Body of pancreas (tissue), 4 donors: ENCODE measurements around the gene BRAF. TPM values are rescaled to one million over a fixed set of nuclear protein-coding genes. Genes with fewer than 3 reads are reported as not detected.
"Not testable (repeated sequence)": the region's sequence is repeated elsewhere in the genome, so short reads cannot be mapped to it uniquely, and the experiment has no call there.

Experiments used
- ATAC-seq: fragments of 150-250 bp; one replicate; pipeline ENCODE4 v1.9.1; 2016
- DNase-seq, 4 donors: peaks; one replicate each; pipeline ENCODE4 v3.0.0-alpha.2; 2019
- H3K27ac ChIP-seq, 4 donors: fragments of 200-600 bp; sonication (generic); 1 replicate in 3 of 4; 2 replicates in 1 of 4; pipeline versions ENCODE4 v1.5.1 to v1.6.1; 2016 to 2019; ENCODE audit warnings: mild to moderate bottlenecking in 1 of 4, mixed read lengths in 1 of 4, moderate library complexity in 1 of 4
- H3K27me3 ChIP-seq, 2 donors: fragments of 200-600 bp; sonication (generic); one replicate each; pipeline ENCODE4 v1.6.0; 2016; ENCODE audit warnings: mild to moderate bottlenecking in 1 of 2
- H3K36me3 ChIP-seq, 2 donors: fragments of 200-600 bp; sonication (generic); replicated peaks in 1 of 2; 2 replicates each; pipeline ENCODE4 v1.5.1; 2016; ENCODE audit warnings: low read depth in 2 of 2; ENCODE audit not compliant: insufficient read depth in 1 of 2
- H3K4me1 ChIP-seq: fragments of 200-600 bp; sonication (generic); one replicate; pipeline ENCODE4 v1.6.0; 2016
- H3K4me3 ChIP-seq, 2 donors: fragments of 200-600 bp; sonication (generic); 1 replicate in 1 of 2; 2 replicates in 1 of 2; pipeline ENCODE4 v1.5.1; 2016 to 2019
- H3K9me3 ChIP-seq, 3 donors: fragments of 200-600 bp; sonication (generic); 1 replicate in 2 of 3; 2 replicates in 1 of 3; pipeline ENCODE4 v1.5.1; 2016
- POLR2A ChIP-seq, 3 donors: fragments of 450-650 bp; IDR thresholded peaks; one replicate each; pipeline ENCODE4 v1.6.1; 2016; ENCODE audit warnings: antibody characterized with exemption in 3 of 3, mild to moderate bottlenecking in 2 of 3
- WGBS, 2 donors: methylation state at CpG; one replicate each; pipeline ENCODE4 v1.1.5; 2017; 5-methylcytosine and 5-hydroxymethylcytosine counted together
- intact Hi-C: fragments of 100-400 bp; cut with DNase I; formaldehyde crosslinking; loops from one replicate; pipeline ENCODE4 v1.15.1; 2023
- total RNA-seq, 2 donors: library from RNA; depleted of rRNA; stranded (reverse); fragments of >200 nt; gene quantifications; one replicate each; pipeline ENCODE4 v1.1.0, GENCODE V29; 2016
- TF ChIP-seq, protein P1 (sequence below), 7 experiments: fragments of 450-650 bp in 4 of 7; fragments of 200-600 bp in 3 of 7; sonication (generic) in 3 of 7; IDR thresholded peaks; one replicate each; pipeline ENCODE4 v1.5.1; 2016 to 2019; ENCODE audit warnings: antibody characterized with exemption in 7 of 7

Gene BRAF
- total RNA-seq, 2 donors from 2014 or later: 41.9 to 51.1 TPM

DNA sequence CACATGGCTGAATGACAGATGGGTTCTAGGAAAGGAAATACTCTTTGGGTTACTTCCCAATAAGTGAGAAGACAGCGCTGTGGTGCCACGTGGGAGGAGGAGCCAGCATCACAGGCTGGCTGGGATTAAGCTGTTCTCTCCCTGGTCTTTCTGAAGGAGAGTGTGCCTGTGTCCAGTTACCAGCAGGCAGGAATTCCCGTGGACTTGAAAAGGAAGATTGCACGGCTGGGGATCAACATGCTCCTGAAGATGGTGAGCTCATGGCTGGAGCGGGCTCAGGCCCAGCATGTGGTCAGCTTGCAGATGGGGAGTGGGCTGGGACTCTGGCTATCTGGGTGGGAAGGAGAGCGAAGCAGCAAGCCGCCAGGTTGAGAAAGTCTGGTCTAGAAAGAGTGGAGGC lies 243.8 kb downstream of the BRAF start:
- DNase-seq (no peak), ATAC-seq (no peak)
- no peaks in the 10 kb centered on the region for H3K27me3 ChIP-seq
- H3K36me3 ChIP-seq: peaks cover 0 to 3% of the 10 kb centered on the region in 2 donors
- intact Hi-C loops: no loop called here
- H3K9me3 ChIP-seq: no peaks in the 10 kb centered on the region
- no peaks in the 10 kb centered on the region for H3K4me1 ChIP-seq
- no peak for TF ChIP-seq POLR2A (IDR thresholded peaks at IDR 0.05)
- TF ChIP-seq, protein P1, sequence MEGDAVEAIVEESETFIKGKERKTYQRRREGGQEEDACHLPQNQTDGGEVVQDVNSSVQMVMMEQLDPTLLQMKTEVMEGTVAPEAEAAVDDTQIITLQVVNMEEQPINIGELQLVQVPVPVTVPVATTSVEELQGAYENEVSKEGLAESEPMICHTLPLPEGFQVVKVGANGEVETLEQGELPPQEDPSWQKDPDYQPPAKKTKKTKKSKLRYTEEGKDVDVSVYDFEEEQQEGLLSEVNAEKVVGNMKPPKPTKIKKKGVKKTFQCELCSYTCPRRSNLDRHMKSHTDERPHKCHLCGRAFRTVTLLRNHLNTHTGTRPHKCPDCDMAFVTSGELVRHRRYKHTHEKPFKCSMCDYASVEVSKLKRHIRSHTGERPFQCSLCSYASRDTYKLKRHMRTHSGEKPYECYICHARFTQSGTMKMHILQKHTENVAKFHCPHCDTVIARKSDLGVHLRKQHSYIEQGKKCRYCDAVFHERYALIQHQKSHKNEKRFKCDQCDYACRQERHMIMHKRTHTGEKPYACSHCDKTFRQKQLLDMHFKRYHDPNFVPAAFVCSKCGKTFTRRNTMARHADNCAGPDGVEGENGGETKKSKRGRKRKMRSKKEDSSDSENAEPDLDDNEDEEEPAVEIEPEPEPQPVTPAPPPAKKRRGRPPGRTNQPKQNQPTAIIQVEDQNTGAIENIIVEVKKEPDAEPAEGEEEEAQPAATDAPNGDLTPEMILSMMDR (IDR thresholded peaks at IDR 0.05): no peak
- no peak overlapping the region for H3K27ac ChIP-seq
- 88 to 98% methylated on average over 7 of the region's 7 CpGs for WGBS, 2 donors
- no peak overlapping the region for H3K4me3 ChIP-seq

DNA sequence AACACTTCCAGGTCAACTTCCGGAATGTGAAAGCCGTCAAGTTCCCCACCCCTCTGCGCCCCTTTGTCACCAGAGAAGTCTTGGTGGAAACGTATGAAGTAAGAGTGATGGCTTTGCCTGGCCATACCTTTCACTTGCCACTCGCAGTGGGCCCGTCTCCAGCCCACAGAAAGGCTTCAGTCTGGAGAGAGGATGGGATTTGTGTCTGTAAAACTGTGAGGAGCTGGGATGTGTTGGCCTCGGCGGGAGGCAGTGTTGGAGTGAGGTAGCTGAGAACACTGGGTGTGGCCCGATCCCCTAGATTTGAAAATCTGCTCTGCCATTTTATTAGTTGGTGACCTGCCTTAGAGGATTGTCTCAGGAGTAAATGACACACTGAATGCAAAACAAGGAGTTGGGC lies 245.5 kb downstream of the BRAF start:
- intact Hi-C loops: no loop called here
- TF ChIP-seq, protein P1 (IDR thresholded peaks at IDR 0.05): no peak
- Histone ChIP-seq H3K4me3 (no peak overlapping the region), H3K9me3 (no peaks in the 10 kb centered on the region), H3K27me3 (no peaks in the 10 kb centered on the region), H3K36me3 (peaks cover 0 to 3% of the 10 kb centered on the region in 2 donors), H3K27ac (no peak overlapping the region), H3K4me1 (peaks cover 8% of the 10 kb centered on the region)
- no peak for DNase-seq
- ATAC-seq: no peak
- WGBS, 2 donors: 93 to 95% methylated on average over 9 of the region's 9 CpGs

DNA sequence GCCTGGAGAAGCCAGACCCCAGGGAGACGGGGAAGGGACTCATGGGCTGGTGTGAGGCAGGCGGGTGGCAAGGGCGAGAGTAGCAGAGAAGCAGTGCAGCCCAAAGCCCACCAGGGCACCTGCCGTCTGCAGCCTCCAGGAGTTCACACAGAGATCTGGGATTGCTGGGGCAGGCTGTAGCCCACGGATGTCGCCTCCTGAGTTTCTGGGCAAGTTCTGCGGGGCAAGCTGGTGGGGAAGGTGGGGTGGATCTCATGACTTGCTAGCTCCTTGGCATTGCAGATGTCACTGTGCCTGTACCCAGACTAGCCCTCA lies 246.0 kb downstream of the BRAF start:
- WGBS, 2 donors: 93 to 97% methylated on average over 7 of the region's 7 CpGs
- TF ChIP-seq, protein P1 (IDR thresholded peaks at IDR 0.05): no peak
- TF ChIP-seq POLR2A (IDR thresholded peaks at IDR 0.05): no peak
- peaks cover 12% of the 10 kb centered on the region for H3K4me1 ChIP-seq
- peaks cover 0 to 3% of the 10 kb centered on the region in 2 donors for H3K36me3 ChIP-seq
- no peak overlapping the region for H3K27ac ChIP-seq
- intact Hi-C loops: no loop called here
- ATAC-seq (no peak), DNase-seq (no peak)
- H3K4me3 ChIP-seq: no peak overlapping the region
- no peaks in the 10 kb centered on the region for H3K27me3 ChIP-seq
- no peaks in the 10 kb centered on the region for H3K9me3 ChIP-seq

DNA sequence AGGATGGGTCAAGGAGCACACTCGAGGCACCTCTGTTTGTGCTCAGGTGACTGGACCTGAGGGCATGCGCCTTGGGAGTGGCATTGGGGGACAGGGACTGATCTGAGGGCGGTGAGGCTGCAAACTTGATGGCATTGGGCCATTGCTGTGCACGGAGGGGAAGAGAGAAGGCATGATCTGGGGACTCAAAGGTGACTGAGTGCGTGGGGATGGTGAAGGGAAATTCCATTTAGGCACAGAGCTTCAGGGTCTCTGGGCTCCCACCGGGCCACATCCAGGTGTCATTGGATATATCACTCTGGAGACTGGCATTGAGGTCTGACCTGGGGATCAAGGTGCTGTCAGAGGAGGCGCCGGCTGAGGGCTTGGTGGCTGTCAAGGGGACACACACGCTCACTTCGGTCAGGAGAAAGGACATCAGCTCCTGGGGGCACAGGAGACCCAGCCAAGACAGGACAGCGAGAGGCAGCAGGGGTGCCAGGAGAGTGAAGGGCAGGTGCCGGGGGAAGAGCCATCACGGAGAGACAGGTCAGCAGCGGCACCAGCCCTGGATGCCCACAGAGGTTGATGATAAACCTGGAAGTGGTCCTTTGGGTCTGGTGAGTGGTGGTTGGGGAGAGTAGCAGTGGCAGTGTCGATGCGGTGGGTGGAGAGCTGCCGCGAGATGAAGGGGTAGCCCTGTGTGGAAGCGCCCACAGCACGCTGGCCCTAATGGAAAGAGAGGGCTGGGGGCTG lies 246.5 kb downstream of the BRAF start:
- H3K36me3 ChIP-seq: peaks cover 0 to 3% of the 10 kb centered on the region in 2 donors
- no peak overlapping the region for H3K27ac ChIP-seq
- no peak overlapping the region for H3K4me3 ChIP-seq
- intact Hi-C loops: no loop called here
- H3K4me1 ChIP-seq: peaks cover 17% of the 10 kb centered on the region
- 92 to 96% methylated on average over 19 to 20 of the region's 20 CpGs for WGBS, 2 donors
- no peaks in the 10 kb centered on the region for H3K9me3 ChIP-seq
- TF ChIP-seq POLR2A (IDR thresholded peaks at IDR 0.05): no peak
- TF ChIP-seq, protein P1 (IDR thresholded peaks at IDR 0.05): no peak
- no peaks in the 10 kb centered on the region for H3K27me3 ChIP-seq
- ATAC-seq: no peak
- no peak for DNase-seq

DNA sequence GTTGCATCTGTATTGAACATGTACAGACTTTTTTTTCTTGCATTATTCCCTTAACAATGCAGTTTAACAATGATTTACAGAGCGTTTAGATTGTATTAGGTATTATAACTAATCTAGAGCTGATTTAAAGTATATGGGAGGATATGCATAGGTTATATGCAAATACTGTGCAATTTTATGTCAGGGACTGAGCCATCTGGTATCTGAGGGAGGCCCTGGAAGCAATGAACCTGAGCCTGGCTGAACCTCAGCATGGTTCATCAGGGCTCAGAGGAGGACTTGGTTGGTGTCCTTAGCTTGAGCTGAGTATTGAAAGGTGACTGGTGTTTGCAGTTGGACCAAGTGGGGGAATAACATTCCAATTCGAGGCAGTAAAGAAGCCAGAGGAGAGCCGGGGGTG lies 247.2 kb downstream of the BRAF start:
- H3K27ac ChIP-seq: no peak overlapping the region
- H3K4me1 ChIP-seq: peaks cover 19% of the 10 kb centered on the region
- DNase-seq: no peak
- H3K4me3 ChIP-seq: no peak overlapping the region
- H3K9me3 ChIP-seq: no peaks in the 10 kb centered on the region
- whole genome bisulfite sequencing, 2 donors: 81 to 87% methylated on average over 3 of the region's 3 CpGs
- no peak for ATAC-seq
- no peak for TF ChIP-seq POLR2A (IDR thresholded peaks at IDR 0.05)
- TF ChIP-seq, protein P1 (IDR thresholded peaks at IDR 0.05): no peak
- intact Hi-C loops: no loop called here
- H3K36me3 ChIP-seq: peaks cover 0 to 3% of the 10 kb centered on the region in 2 donors
- no peaks in the 10 kb centered on the region for H3K27me3 ChIP-seq

DNA sequence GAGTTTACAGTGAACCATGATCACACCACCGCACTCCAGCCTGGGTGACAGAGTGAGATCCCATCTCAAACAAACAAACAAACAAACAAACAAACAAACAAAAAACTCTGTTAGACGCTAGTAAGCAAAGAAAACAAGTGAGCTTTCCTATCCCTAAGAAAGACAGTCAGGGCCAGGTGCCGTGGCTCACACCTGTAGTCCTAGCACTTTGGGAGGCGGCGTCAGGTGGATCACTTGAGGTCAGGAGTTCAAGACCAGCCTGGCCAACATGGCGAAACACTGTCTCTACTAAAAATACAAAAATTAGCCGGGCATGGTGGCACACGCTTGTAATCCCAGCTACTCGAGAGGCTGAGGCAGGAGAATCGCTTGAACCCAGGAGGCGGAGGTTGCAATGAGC lies 247.8 kb downstream of the BRAF start:
- H3K27me3 ChIP-seq, H3K9me3 ChIP-seq, H3K27ac ChIP-seq, DNase-seq, ATAC-seq, H3K36me3 ChIP-seq, intact Hi-C loops, H3K4me3 ChIP-seq: not testable (repeated sequence)
- 91 to 94% methylated on average over 11 of the region's 11 CpGs for WGBS, 2 donors
- H3K4me1 ChIP-seq: peaks cover 24% of the 10 kb centered on the region
